IPS-15b (cell line): ENCODE measurements around the gene DUSP6.

Experiments used
- H3K27me3 ChIP-seq: one replicate; pipeline ENCODE4 v1.6.1; 2013; ENCODE audit warnings: low read length; ENCODE audit not compliant: control insufficient read depth, insufficient read depth
- H3K36me3 ChIP-seq: one replicate; pipeline ENCODE4 v1.6.1; 2013; ENCODE audit warnings: low read length; ENCODE audit not compliant: control insufficient read depth, insufficient read depth
- H3K4me1 ChIP-seq: one replicate; pipeline ENCODE4 v1.6.1; 2013; ENCODE audit warnings: mild to moderate bottlenecking, low read length; ENCODE audit not compliant: control insufficient read depth, insufficient read depth
- H3K4me3 ChIP-seq: one replicate; pipeline ENCODE4 v1.5.1; 2013; ENCODE audit warnings: low read depth, low read length
- H3K9ac ChIP-seq: one replicate; pipeline ENCODE4 v1.6.1; 2013; ENCODE audit warnings: low read depth, mild to moderate bottlenecking, low read length
- H3K9me3 ChIP-seq: one replicate; pipeline ENCODE4 v1.6.1; 2013; ENCODE audit warnings: mild to moderate bottlenecking, low read length; ENCODE audit not compliant: control insufficient read depth, insufficient read depth

The DUSP6 gene

GRCh38 chr12:89335452-89336244, 16.7 kb downstream of the DUSP6 start:
- Histone ChIP-seq H3K4me1 (no peaks in the 10 kb centered on the region), H3K9me3 (no peaks in the 10 kb centered on the region)

DNA sequence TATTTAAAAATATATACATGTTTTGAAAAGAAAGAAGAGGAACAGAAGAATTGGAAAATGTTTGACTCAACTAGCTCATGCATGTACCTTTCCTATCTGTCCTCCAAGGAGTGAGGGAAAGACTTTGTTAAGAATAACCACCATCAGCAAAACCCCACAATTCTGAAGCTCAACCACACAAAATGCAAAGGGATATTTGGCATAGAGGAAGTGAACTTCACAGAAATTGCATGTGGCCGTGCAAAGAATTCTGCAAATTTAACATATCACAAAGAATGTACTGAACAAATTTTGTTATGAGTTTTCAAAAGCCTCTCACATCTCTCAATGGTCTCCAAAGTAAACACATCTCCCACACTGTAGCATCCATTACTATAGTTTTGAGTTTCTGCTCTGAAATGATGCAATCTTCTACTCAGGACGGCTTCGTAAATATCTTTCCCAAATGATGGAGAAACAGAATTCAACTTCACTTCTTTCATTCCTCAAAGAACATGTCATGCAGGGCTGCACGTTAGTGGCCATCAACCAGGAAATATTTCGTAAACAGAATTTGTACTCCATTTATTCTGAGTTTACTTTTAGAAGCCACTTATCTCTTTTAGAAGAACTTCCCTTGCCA, 17.6 kb downstream of the DUSP6 start:
- H3K9ac ChIP-seq: no peak overlapping the region
- no peaks in the 10 kb centered on the region for H3K36me3 ChIP-seq
- H3K27me3 ChIP-seq: peaks cover 7% of the 10 kb centered on the region
- H3K4me3 ChIP-seq: no peak overlapping the region
- H3K9me3 ChIP-seq: no peaks in the 10 kb centered on the region
- H3K4me1 ChIP-seq: no peaks in the 10 kb centered on the region

More at GRCh38 chr12:89335452-89336244, 16.7 kb downstream of the DUSP6 start:
- Histone ChIP-seq H3K4me3 (no peak overlapping the region), H3K9ac (no peak overlapping the region), H3K27me3 (peaks cover 9% of the 10 kb centered on the region), H3K36me3 (no peaks in the 10 kb centered on the region)

DNA sequence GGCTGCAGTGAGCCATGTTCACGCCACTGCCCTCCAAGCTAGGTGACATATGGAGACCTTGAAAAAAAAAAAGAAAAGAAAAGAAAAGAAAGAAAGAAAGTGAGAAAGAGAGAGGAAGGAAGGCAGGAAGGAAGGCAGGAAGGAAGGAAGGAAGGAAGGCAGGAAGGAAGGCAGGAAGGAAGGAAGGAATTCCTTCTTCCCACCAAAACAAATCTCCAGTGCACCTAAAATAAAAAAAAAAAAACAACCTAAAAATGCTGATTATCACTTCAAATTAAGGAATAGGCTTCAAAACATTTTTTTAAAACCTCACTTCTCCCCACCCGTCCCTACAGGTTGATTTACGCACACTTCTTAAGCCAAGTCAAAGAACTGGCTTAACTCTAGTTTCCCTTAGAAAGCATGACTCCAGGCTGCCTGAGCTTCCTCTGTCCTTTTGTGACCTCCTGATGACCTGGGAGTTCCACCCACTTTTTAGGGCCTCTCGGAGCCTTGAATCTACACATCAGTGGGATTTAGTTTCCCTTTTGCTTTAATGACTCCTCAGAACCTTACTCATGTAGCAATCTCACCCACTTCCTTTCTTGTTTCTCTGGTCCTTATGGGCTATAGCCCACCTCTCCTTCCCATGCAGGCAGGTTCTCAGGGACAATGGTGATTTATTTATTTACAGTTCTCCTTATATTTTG, 18.6 kb downstream of the DUSP6 start:
- H3K4me3 ChIP-seq: no peak overlapping the region
- no peak overlapping the region for H3K9ac ChIP-seq
- H3K36me3 ChIP-seq: no peaks in the 10 kb centered on the region
- peaks cover 6% of the 10 kb centered on the region for H3K27me3 ChIP-seq
- H3K4me1 ChIP-seq: no peaks in the 10 kb centered on the region
- H3K9me3 ChIP-seq: no peaks in the 10 kb centered on the region

DNA sequence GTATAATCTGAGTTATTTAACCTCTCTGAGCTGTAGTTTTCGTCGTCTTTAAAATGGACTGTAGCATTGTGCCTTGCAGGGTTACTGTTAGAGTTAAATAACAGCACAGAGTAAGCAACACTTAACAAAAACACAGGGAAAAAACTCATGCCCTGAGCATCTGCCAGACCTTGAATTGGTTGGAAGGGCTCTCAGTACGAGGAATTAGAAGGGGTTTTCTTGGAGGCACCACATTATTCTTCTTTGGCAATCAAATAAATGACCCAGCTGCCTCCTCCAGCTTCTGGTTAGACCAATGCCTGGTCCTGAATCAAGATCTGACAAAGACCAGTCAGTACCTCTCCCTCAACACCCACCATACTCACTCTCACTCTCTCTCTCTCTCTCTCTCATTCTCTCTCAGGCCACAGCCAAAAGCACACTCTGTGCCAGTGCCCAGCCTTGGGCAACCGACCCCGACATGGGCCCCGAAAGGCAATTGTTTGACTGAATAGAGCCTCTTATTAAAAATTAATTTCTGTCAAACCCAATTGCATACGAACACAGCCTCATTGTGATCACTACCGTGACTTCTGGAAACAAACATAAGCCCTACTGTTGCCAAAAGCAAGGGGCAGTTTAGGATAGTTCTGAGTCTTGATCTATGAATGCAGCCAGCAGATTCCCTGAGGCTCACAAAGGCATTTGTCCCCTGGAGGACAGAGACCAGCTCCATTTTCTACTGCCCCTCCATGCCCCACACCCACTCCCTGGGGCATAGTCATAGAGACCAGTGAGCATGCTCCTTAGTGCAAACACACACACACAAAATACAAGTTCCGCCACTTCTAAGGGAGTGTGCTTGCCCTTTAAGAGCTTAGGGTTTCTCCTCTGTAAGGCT, 23.9 kb downstream of the DUSP6 start:
- Histone ChIP-seq H3K27me3 (peaks cover 4% of the 10 kb centered on the region), H3K9ac (no peak overlapping the region), H3K4me1 (peaks cover 7% of the 10 kb centered on the region), H3K36me3 (no peaks in the 10 kb centered on the region), H3K4me3 (no peak overlapping the region), H3K9me3 (no peaks in the 10 kb centered on the region)

GRCh38 chr12:89327486-89328094, 24.7 kb downstream of the DUSP6 start:
- no peak overlapping the region for H3K9ac ChIP-seq
- H3K27me3 ChIP-seq: peaks cover 4% of the 10 kb centered on the region
- no peaks in the 10 kb centered on the region for H3K9me3 ChIP-seq
- H3K4me1 ChIP-seq: peaks cover 7% of the 10 kb centered on the region
- no peak overlapping the region for H3K4me3 ChIP-seq
- no peaks in the 10 kb centered on the region for H3K36me3 ChIP-seq

DNA sequence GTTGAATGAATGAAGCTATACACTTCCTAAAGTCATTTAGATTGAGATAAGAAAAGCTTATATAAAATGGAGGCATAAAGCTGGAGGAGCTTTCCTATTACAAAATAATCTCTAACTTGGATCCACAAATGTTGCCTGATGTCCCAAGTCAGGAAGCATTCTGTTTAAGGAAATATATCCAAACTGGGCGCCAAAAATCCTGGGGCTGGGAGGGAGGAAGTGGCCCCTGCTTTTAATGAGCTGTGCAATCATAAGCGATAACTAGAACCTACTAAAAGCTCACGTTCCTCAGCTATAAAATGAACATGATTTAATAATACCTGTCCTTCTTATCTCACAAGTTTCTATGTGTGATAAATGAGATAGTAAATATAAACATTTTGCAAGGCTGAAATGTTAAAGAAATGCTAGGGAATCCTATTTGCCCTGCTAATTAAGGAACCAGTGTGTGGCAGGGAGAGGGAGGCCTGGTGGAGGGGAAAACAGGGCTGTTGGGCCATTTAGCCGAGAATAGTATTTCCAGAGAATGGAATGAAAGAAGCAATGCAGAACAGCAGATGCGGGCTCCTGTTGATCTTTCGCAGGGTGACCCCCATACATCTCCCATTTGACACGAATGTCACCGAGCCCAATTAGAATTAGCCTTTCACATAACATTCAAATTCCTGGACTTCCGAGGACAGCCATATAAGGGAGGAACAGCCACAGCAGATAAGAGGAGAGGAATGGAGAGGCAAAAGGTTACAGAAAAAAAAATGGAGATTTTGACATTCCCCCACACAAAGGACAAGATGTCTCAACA, 25.9 kb downstream of the DUSP6 start:
- no peak overlapping the region for H3K4me3 ChIP-seq
- H3K9me3 ChIP-seq: no peaks in the 10 kb centered on the region
- no peaks in the 10 kb centered on the region for H3K27me3 ChIP-seq
- H3K36me3 ChIP-seq: no peaks in the 10 kb centered on the region
- H3K9ac ChIP-seq: no peak overlapping the region
- H3K4me1 ChIP-seq: peaks cover 7% of the 10 kb centered on the region

- no peaks in the 10 kb centered on the region for H3K27me3 ChIP-seq
- no peaks in the 10 kb centered on the region for H3K9me3 ChIP-seq
- no peaks in the 10 kb centered on the region for H3K36me3 ChIP-seq
- no peak overlapping the region for H3K9ac ChIP-seq
- peaks cover 7% of the 10 kb centered on the region for H3K4me1 ChIP-seq
- no peak overlapping the region for H3K4me3 ChIP-seq
These were observed 26.8 kb downstream of the DUSP6 start for GRCh38 chr12:89325495-89325894.

- peaks cover 7% of the 10 kb centered on the region for H3K4me1 ChIP-seq
- no peaks in the 10 kb centered on the region for H3K27me3 ChIP-seq
- no peak overlapping the region for H3K4me3 ChIP-seq
- no peak overlapping the region for H3K9ac ChIP-seq
- H3K36me3 ChIP-seq: no peaks in the 10 kb centered on the region
- H3K9me3 ChIP-seq: no peaks in the 10 kb centered on the region
These were observed 27.9 kb downstream of the DUSP6 start for GRCh38 chr12:89324437-89324836.

DNA sequence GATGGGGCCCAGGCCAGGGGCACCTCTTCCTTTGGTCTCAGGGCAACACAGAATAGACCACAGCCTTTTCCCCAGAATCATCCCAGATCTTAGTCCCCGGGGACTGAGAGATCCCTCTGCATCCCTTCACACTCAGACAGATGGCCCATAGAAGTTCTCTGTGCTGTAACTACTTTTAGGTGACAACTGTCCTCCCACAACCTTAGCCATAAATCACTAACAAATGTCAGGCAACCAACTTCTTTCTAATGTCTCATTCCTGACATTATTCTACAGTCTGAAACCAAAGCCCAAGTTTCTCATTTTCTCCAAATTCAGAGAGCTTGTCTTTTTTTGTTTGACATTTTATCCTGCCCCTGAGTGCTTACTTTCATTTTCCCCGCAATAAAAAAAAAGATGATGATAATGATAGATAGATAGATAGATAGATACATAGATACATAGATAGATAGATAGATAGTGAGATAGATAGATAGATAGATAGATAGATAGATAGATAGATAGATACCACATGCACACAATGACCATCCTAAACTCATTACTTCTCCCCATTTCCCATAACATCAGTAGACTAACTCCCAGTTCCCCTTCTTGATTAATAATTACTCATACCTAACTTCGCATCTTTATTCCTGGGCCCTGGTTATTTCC, 28.6 kb downstream of the DUSP6 start:
- Histone ChIP-seq H3K4me1 (peaks cover 7% of the 10 kb centered on the region), H3K36me3 (no peaks in the 10 kb centered on the region), H3K9ac (no peak overlapping the region), H3K9me3 (no peaks in the 10 kb centered on the region), H3K27me3 (no peaks in the 10 kb centered on the region), H3K4me3 (no peak overlapping the region)

GRCh38 chr12:89320735-89321134, 31.6 kb downstream of the DUSP6 start:
- H3K9me3 ChIP-seq: no peaks in the 10 kb centered on the region
- H3K4me1 ChIP-seq: peaks cover 7% of the 10 kb centered on the region
- no peaks in the 10 kb centered on the region for H3K36me3 ChIP-seq
- H3K4me3 ChIP-seq: no peak overlapping the region
- no peaks in the 10 kb centered on the region for H3K27me3 ChIP-seq
- no peak overlapping the region for H3K9ac ChIP-seq
